ENCODE data around the gene TESK2.

Gene TESK2

DNA sequence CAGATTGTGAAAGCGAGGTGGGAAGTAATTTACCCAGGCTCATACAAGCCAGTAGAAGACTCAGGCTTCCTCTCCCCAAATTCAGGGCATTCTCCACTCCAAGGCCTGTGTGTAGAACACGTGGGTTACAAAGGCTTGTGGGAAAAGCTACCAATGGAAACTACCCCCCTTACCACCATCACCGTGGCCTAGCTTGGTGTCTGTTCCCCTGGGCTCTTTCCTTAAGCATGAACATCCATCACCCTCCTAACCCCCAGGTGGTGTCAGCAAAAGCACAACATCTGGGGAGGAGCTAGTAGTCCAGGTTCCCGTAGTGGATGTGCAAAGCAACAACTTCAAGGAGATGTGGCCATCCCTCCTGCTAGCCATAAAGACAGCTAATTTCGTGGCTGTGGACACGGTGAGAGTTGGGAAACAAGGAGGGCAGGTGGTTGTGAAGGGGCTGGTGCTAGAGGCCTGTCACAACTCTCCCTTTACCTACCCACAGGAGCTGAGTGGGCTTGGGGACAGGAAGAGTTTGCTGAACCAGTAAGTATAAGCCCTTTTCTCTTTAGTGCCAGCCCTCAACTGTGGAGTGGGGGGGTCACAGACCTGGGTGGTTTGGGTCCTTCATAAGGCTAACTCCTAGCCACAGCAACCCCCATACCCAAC, 150.0 kb downstream of the TESK2 start:
- no peak for DNase-seq (ENCODE audit: low read depth in 3 of 3, low spot score in 1 of 3)

DNA sequence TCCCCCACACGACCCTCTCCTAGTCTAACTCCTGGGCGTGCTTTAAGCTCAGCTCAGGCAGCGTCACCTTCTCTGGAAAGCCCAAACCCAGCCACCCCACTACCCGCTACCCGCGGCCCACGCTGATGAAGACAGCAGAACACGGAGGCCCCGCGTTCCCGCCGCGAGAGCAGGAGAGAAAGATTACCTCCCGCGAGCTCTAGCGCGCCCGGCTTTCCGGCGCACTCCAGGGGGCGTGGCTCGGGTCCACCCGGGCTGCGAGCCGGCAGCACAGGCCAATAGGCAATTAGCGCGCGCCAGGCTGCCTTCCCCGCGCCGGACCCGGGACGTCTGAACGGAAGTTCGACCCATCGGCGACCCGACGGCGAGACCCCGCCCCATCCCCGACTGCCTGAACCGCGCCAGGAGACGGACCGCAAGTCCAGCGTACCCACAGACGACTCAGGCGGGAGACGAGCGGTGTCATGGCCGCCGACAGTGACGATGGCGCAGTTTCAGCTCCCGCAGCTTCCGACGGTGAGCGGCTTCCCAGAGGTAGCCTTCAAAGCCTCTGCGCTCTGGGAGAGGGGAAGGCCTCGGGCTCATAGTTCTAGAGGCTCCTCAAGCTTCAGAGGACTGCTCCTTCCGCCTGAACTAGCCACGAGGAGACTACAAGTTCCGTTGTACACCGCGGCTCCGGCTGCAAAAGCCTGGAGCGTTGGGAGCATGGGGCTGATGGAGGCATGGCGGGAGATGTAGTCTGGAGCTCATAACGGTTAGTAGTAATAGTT, 151.0 kb downstream of the TESK2 start, which contains the start of the genes MUTYH and TOE1:
TSS of gene MUTYH (minus strand) at position 652 of the 770 bp plus-strand sequence. CDS start 5,935 bp downstream, outside the sequence.
TSS of gene TOE1 (plus strand) at position 382 of the 770 bp plus-strand sequence. CDS start at position 465, 83 bp downstream.
- peak; percentile 72 to 84 (median 78) for DNase-seq (ENCODE audit: low read depth in 3 of 3, low spot score in 1 of 3)

DNA sequence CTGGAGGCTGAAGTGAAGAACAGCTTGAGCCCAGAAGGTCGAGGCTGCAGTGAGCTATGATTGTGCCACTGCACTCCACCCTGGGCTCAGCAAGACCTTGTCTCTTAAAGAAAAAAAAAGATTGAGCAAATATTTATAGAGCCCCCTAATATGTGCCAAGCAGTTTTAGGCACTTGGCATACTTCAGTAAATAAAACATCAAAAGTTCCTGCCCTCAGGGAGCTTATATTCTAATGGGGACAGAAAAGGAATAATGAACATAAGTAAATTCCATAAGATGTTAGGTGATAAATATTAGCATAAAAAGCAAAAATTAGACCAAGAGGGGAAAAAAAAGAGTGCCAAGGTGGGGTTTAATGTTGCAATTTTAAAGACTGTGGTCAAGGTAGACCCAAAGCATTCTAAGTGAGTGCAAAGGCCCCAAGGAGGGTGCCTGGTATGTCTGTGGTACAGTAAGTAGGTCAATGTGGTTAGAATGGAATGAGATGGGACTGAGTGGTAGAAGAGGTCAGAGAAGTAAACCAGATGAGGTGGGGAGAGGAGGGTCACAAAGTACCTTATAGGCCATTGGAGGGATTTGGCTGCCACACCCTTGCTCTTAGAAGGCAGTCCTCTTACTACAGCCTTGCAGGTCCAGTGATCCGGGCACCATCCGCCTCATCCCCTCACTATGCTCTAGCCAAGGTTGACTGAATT, 153.2 kb downstream of the TESK2 start:
- no peak for DNase-seq (ENCODE audit: low read depth in 3 of 3, low spot score in 1 of 3)

DNA sequence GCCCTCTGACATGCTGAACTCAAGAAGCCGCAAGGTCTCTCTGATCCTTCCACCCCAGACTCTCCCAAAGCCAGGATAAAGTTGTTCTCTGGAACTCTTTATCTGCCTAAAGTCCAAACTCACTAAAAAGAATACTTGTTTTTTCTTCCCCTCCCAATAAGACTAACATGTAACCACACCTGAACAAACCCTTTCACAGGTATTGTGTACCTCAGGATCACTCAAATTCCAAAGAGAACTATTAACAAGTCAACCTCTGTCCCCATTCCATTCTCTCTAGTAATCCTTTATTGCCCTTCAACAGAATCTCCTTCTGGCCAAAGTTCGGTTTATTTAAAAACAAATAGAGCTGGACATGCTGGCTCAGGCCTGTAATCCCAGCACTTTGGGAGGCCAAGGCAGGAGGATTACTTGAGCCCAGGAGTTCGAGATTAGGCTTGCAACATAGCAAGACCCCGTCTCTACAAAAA, 155.1 kb downstream of the TESK2 start:
- DNase-seq (ENCODE audit: low read depth in 3 of 3, low spot score in 1 of 3): no peak

DNA sequence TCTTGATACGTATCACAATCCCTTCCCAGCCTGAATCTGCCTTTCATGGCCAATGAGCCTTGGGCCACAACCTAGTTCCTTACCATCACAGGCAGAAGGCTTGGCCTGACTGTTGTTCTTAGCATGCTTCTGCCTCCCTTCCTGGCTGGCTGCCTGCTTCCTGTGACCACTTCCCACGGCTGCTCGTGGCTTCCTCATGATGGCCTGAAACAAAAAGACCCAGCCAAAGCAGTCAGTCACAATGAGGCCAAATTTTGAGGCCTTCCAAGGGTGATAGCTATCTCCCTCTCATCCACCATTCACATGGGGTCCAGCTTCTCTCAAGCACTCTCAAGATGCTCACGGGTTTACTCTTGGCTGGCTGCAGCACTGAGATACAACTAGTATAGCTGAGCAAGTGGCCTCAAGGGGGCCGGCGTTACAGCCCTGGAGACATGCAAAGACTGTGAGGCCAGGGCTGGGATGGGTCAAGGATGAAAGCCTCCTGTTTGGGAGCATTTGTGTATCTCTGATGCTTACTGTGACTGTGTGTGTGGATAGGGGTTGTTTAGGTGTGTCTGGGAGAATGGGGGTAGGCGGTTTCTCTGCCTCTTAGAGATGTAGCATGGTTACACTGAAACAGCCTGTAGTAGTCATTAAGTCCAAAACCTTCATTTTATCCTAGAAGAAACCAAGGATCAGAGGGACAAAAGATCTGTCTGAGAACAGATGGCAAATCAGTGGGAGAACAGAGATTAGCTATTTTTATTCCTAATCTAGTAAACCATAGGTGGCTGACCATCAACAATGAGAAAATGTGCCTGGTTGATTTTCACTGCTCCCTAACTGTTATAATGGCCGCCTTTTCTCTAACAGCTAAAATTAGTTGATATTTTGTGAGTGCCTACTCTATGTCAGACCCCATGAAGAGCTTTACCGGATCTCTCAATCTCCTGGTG, 156.4 kb downstream of the TESK2 start:
- DNase-seq (ENCODE audit: low read depth in 3 of 3, low spot score in 1 of 3): no peak

DNA sequence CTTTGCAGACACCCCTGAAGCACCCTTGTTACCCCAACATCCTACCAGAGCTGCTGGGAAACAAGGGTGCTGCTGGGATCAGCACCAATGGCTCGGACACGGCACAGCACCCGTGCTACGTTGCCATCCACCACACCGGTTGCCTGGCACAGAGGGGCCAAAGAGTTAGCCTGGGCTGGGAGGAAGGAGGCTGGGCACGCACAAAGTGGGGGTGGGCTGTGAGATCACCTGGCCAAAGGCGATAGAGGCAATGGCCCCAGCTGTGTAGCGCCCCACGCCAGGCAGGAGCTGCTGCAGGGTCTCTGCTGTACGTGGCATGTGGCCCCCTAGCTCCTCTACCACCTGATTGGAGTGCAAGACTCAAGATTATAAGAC, 158.6 kb downstream of the TESK2 start:
- no peak for DNase-seq (ENCODE audit: low read depth in 3 of 3, low spot score in 1 of 3)

DNA sequence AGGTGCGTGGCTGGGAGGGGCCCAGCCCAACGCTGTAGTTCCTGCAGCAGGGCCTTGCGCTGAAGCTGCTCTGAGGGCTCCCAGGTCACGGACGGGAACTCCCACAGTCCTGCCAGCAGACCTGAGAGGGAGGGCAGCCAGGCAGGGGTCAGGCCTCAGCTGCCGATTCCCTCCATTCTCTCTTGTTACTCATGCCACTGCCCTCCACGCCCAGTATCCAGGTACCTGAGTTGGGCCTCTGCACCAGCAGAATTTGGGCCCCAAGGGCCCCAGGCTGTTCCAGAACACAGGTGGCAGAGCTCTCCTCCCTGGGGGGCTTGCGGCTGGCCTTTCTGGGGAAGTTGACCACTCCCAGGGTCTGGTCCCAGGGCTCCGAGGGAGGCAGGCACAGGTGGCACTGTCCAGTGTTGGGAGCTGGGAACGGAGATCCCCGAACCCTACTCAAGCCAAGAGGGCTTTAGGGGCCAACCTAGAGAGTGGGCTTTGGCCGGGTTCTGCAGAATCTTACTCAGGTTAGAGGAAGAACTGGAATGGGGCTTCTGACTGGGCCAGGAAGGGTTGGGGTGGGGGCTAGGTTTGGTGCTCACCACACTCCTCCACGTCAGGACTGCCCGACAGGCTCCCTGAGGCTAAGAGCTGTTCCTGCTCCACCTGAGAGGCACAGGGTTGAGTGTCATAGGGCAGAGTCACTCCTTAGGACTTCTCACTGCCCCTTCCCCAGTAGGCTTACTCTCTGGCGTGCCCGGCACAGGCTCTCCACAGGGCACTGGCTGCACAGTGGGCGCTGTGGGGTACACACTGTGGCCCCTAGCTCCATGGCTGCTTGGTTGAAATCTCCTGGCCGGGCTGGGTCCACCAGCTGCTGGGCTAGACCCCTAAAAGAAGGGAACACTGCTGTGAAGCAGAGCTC, 159.3 kb downstream of the TESK2 start:
- no peak for DNase-seq (ENCODE audit: low read depth in 3 of 3, low spot score in 1 of 3)

DNA sequence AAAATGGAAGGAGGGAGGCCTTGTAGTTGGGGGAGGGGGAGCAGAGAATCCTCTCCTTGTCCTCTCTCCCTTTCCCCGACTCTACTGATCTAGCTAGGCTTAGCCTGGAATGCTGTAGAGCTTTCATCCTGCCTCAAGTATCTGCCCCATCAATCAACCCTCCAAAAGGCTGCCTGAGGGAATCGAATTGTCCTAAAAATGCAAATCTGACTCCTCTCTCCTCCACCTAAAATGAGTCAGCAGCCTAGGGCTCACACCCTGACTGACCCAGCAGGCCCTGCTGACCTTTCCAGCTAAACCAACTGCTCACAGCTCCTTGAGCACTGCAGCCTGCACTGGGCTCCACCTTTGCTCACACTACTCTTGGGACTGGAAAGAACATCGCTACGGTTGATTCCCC, 161.5 kb downstream of the TESK2 start:
- no peak for DNase-seq (ENCODE audit: low read depth in 3 of 3, low spot score in 1 of 3)

DNA sequence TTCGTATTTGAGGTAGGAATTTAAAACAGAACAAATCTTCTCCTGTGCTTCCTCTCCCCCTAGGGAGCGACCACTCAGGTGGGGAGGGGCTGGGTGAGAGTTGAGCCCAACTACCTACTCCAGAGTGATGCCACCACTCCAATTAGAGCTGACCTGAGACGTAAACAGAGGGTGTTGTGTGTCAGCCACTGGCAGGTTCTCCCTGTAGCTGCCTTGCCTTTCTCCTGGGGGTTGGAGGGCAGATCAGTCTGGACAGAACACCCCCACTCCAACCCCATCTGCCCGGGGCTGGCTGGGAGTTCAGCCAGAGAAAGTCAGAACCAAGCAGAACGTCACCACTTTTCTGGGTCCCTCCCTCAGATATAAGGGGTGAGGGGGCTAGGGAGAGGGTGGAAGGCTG, 162.3 kb downstream of the TESK2 start:
- no peak for DNase-seq (ENCODE audit: low read depth in 3 of 3, low spot score in 1 of 3)

DNA sequence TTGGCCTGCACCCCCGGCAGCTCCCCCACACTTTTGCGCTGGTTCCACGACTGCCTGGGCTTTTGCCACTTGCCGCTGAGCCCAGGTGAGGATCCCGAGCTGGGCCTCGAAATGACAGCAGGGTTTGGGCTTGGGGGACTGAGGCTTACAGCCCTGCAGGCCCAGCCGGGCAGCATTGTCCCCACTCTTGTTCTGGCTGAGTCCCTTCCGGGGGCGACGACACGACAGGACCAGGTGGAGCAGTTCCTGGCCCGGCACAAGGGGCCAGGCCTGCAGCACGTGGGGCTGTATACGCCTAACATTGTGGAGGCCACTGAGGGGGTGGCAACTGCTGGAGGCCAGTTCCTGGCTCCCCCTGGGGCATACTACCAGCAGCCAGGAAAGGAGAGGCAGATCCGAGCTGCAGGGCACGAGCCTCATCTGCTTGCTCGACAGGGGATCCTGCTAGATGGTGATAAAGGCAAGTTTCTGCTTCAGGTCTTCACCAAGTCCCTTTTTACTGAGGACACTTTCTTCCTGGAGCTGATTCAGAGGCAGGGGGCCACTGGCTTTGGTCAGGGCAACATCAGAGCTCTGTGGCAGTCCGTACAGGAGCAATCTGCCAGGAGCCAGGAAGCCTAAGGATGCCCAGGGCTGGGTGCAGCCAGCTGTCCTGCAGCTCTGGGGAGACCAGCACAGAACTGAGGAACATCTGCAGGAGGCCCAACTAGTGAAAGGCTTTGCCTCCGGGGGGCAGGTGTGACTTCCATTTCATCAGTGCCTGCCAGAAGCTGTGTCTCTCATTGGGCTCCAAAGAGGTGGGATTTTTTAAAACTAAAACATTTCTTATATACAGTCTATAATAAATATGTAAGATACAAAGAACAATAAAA, 163.1 kb downstream of the TESK2 start:
- no peak for DNase-seq (ENCODE audit: low read depth in 3 of 3, low spot score in 1 of 3)

DNA sequence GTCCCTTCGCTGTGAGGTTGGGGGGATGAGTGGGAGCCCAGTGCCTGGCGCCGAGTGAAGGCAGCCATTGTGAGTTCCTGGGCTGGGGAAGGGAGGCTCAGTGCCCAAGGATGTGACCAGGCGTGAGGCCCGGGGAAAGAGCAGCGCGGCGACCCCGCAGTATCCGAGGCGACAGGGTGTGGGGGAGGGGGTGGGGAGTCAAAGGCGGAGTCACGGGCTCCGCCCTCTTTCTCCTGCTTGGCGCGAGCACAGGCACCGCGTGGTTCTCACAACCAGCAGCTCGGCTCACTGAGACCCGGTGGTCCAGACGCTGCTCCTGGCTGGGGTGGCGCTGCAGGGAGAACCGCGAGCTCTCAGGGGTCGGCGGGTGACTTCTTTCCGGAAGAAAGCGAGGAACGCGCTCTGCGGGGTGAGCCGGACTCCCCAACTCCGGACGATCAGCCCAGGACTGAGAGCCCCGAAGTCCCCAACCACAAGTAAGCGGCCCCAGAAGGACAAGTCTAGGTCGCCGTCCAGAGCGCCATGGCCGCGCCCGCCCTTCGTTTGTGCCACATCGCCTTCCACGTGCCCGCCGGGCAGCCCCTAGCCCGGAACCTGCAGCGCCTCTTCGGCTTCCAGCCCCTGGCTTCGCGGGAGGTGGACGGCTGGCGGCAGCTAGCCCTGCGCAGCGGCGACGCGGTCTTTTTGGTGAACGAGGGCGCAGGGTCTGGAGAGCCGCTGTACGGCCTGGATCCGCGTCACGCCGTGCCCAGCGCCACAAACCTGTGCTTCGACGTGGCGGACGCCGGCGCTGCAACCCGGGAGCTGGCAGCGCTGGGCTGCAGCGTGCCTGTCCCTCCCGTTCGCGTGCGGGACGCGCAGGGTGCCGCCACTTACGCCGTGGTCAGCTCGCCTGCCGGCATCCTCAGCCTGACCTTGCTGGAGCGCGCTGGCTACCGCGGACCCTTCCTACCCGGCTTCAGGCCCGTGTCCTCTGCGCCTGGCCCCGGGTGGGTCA, 164.0 kb downstream of the TESK2 start, which contains the start of gene HPDL:
TSS of gene HPDL (plus strand) at position 269 of the 997 bp plus-strand sequence. CDS start at position 523, 254 bp downstream.
- DNase-seq (ENCODE audit: low read depth in 3 of 3, low spot score in 1 of 3): peak in 1 of 3 donors; percentile 68

DNA sequence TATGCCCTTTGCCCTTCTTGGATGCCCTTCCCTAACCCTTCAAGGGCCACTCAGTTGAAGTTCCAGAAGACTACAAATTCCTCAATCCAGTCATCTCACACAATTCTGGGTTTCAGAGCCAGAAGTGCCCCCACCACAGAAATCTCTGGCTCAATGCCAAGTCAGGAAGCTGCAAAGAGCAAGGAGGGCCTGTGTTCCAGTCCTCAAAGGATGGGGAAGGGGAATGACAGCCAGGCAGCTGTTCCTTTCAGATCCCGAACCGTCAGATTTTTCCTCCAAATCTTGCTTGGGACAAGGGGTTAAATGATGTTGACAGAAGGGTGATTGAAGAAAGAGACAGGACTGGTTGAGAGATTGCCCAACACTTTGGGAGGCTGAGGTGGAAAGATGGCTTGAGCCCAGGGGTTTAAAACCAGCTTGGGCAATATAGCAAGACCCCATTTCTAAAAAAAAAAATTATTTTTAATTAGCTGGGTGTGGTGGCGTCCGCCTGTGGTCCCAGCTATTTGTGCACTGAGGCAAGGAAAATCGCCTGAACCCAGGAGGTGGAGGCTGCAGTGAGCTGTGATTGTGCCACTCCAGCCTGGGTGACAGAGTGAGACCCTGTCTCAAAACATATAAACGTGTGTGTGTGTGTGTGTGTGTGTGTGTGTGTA, 165.0 kb downstream of the TESK2 start:
- no peak for DNase-seq (ENCODE audit: low read depth in 3 of 3, low spot score in 1 of 3)

DNA sequence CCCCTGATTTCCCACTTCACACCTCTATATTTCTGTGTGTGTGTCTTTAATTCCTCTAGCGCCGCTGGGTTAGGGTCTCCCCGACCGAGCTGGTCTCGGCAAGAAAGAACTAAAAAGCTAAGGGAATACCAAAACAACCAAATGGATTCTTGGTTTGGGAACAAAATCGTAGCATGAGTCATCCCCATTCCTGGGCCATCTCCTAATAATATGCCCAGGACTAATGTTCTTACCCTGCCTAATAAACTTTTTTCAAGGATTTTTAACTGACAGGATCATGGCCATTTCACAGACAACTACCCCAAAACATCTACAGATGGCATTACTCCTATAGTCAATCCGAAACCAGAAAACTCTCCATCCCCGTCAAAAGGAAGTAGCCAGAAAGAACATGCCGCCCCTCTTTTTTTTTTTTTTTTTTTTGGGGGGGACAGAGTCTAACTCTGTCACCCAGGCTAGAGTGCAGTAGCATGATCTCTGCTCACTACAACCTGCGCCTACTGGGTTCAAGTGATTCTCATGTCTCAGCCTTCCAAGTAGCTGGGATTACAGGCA, 168.4 kb downstream of the TESK2 start:
- no peak for DNase-seq (ENCODE audit: low read depth in 3 of 3, low spot score in 1 of 3)

DNA sequence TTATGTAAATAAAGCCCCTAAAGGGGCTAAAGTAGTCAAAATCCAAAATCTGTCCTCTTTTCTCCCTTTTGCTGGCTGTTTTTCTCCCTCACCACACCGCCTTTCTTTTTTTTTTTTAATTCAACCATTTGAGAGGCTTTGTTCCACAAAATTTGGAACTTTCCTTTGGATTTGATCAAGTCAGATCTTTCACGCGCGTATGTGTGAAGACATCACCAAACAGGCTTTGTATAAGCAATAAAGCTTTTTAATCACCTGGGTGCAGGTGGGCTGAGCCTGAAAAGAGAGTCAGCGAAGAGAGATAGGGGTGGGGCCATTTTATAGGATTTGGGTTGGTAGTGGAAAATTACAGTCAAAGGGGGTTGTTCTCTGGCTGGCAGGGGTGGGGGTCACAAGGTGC, 169.5 kb downstream of the TESK2 start:
- DNase-seq (ENCODE audit: low read depth in 3 of 3, low spot score in 1 of 3): no peak

DNA sequence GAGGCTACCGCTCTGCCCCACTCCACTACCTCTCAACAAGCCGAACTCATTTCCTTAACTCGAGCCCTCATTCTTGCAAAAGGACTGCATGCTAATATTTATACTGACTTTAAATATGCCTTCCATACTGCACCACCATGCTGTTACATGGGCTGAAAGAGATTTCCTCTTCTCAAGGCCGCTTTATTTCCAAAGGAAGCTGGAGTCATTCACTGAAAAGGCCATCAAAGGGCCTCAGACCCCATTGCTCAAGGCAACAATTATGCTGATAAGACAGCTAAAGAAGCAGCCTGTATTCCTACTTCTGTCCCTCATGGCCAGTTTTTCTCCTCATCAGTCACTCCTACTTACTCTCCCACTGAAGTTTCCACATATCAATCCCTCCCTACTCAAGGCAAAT, 171.2 kb downstream of the TESK2 start:
- no peak for DNase-seq (ENCODE audit: low read depth in 3 of 3, low spot score in 1 of 3)

DNA sequence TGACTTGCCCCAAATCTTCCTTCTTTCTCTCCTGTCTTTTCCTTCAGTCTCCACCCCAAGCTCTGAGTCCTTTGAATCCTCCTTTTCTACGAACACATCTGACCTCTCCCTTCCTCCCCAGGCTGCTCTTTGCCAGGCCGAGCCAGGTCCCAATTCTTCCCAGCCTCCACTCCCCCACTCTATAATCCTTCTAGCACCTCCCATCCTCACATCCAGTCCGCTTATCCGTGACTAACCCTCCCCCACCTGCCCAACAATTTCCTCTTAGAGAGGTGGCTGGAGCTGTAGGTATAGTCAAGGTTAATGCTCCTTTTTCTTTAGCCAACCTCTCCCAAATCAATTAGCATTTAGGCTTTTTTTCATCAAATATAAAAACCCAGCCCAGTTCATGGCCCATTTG, 173.8 kb downstream of the TESK2 start:
- DNase-seq (ENCODE audit: low read depth in 3 of 3, low spot score in 1 of 3): no peak

DNA sequence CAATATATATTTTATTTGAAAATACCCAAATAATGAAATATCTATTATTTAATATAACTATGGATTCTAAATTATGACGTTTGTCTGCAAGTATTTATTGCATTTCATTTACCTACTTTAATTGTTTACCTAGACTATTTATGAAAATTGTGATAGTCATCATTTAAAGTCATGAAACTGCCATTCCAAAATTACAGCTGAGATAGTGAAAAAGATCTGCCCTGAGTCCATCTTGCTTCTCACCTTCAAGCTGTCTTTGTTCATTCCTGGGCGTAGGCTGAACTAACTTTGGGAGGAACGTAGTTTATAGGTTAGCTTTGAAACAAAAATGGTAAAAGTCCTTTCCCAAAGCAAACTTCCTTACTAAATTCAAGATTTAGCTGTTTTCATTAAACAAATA, 176.7 kb downstream of the TESK2 start:
- DNase-seq (ENCODE audit: low read depth in 3 of 3, low spot score in 1 of 3): no peak
